ENCODE data around the gene RLF. TPM values are rescaled to one million over a fixed set of nuclear protein-coding genes. Genes with fewer than 3 reads are reported as not detected.

The RLF gene
- total and polyA plus RNA-seq, 10 of the 15 experiments (the other 5 are each of a cell fraction or from before 2014, with no cell fraction given) = 2.0 to 19.8 (median 8.7) TPM

- WGBS (ENCODE audit: insufficient coverage, insufficient replicate concordance, low lambda C conversion rate, missing lambda C conversion rate) = 22% methylated on average over 3 of the region's 3 CpGs
- DNase-seq (ENCODE audit: low read depth, low spot score) = no peak
- Histone ChIP-seq H3K27ac (ENCODE audit: control insufficient read depth, insufficient read depth) (no peak overlapping the region; the same call in 1 of the 2 replicates), H3K4me1 (ENCODE audit: control insufficient read depth, insufficient read depth, low read length) (peaks cover 5% of the 10 kb centered on the region; the same call in 1 of the 2 replicates), H4K20me1 (ENCODE audit: control insufficient read depth, insufficient read depth) (no peaks in the 10 kb centered on the region), H2AFZ (ENCODE audit: control insufficient read depth, low read depth, low read length) (no peak overlapping the region), H3K9ac (ENCODE audit: control insufficient read depth, insufficient read depth, low read length) (no peak overlapping the region), H3K79me2 (ENCODE audit: control insufficient read depth, insufficient read depth, low read length) (no peaks in the 10 kb centered on the region), H3K9me3 (replicated peaks; ENCODE audit: control insufficient read depth, insufficient read depth, low read length) (no peaks in the 10 kb centered on the region), H3K27me3 (replicated peaks in 1 of 2; ENCODE audit: control insufficient read depth in 2 of 2, insufficient read depth in 2 of 2, low read length in 1 of 2) (no peaks in the 10 kb centered on the region), H3K4me3 (no peak overlapping the region; the same call in 1 of the 2 replicates), H3K4me2 (ENCODE audit: control insufficient read depth, insufficient read depth) (no peak overlapping the region; the same call in 1 of the 2 replicates), H3K36me3 (ENCODE audit: control insufficient read depth in 2 of 2, insufficient read depth in 2 of 2, low read length in 1 of 2) (peaks cover 2 to 17% of the 10 kb centered on the region in 2 experiments)
- peak; percentile 26; the same call in 1 of the 2 replicates for TF ChIP-seq RUNX3 (IDR thresholded peaks at IDR 0.05; ENCODE audit: low read length)
- TF ChIP-seq ZBTB33 (IDR thresholded peaks at IDR 0.05) = peak; percentile 80; the same call in 1 of the 2 replicates
- TF ChIP-seq, protein P1, sequence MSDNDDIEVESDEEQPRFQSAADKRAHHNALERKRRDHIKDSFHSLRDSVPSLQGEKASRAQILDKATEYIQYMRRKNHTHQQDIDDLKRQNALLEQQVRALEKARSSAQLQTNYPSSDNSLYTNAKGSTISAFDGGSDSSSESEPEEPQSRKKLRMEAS (IDR thresholded peaks at IDR 0.05; ENCODE audit: low read depth, low read length) = no peak
- TF ChIP-seq NFIC (IDR thresholded peaks at IDR 0.05; ENCODE audit: low read depth, low read length) = peak; percentile 24; the same call in 1 of the 2 replicates
- TF ChIP-seq JUNB (IDR thresholded peaks at IDR 0.05) = peak; percentile 32; the same call in 1 of the 2 replicates
- no peak for TF ChIP-seq NBN (IDR thresholded peaks at IDR 0.05)
- TF ChIP-seq, protein P2, sequence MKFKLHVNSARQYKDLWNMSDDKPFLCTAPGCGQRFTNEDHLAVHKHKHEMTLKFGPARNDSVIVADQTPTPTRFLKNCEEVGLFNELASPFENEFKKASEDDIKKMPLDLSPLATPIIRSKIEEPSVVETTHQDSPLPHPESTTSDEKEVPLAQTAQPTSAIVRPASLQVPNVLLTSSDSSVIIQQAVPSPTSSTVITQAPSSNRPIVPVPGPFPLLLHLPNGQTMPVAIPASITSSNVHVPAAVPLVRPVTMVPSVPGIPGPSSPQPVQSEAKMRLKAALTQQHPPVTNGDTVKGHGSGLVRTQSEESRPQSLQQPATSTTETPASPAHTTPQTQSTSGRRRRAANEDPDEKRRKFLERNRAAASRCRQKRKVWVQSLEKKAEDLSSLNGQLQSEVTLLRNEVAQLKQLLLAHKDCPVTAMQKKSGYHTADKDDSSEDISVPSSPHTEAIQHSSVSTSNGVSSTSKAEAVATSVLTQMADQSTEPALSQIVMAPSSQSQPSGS (IDR thresholded peaks at IDR 0.05; ENCODE audit: low read length) = peak; percentile 40; the same call in 1 of the 2 replicates
- peak; percentile 68 for TF ChIP-seq ZBTB40 (IDR thresholded peaks at IDR 0.05; ENCODE audit: borderline replicate concordance)
- intact Hi-C loops (cut with micrococcal nuclease; ENCODE audit: unreplicated experiment) = no loop called here
- ATAC-seq = peak; percentile 58
- BruUV-seq (replicated peaks) = no TSS peak
- in situ Hi-C loops (cut with MboI) = no loop called here
- CTCF ChIA-PET = interaction anchor here (0.6 to 1.7 kb wide), 5 partner anchors 43 to 577 kb away, joined by 3 to 8 read pairs (median 4); no protein-coding TSS in a partner anchor
- SMC1A ChIA-PET (ENCODE audit: uncharacterized antibody, unreplicated experiment) = interaction anchor here (1.2 to 2.2 kb wide), 3 partner anchors 9 to 120 kb away, joined by 3 to 9 read pairs (median 4); no protein-coding TSS in a partner anchor
- FAIRE-seq = no peak
- RAD21 ChIA-PET (ENCODE audit: unreplicated experiment) = interaction anchor here (0.7 to 0.8 kb wide), 2 partner anchors 8 to 42 kb away, joined by 3 read pairs; no protein-coding TSS in a partner anchor
- POLR2A ChIA-PET = interaction anchor here (0.6 to 1.5 kb wide), 2 partner anchors 10 to 95 kb away, joined by 3 to 6 read pairs; no protein-coding TSS in a partner anchor
Measured at GRCh38 chr1:40272653-40273213, 111.5 kb downstream of the RLF start.

Measured in GM12878 (cell line).